ENCODE results near the gene PPP3CA.

The PPP3CA gene

GRCh38 chr4:101086801-101087586 is 260.3 kb downstream of the PPP3CA start:
- DNase-seq, result no peak

- no peak for DNase-seq
Observed at GRCh38 chr4:101083131-101083530, 264.2 kb downstream of the PPP3CA start.

- DNase-seq, result no peak
Observed at GRCh38 chr4:101081695-101082369, 265.5 kb downstream of the PPP3CA start.

- DNase-seq, result no peak
Observed at GRCh38 chr4:101081166-101081565, 266.2 kb downstream of the PPP3CA start.

GRCh38 chr4:101078950-101079349 is 268.4 kb downstream of the PPP3CA start:
- no peak for DNase-seq

- DNase-seq, result no peak
Observed at GRCh38 chr4:101076032-101076431, 271.3 kb downstream of the PPP3CA start.

- no peak for DNase-seq
Observed at GRCh38 chr4:101075536-101075935, 271.8 kb downstream of the PPP3CA start.

- no peak for DNase-seq
Observed at GRCh38 chr4:101074326-101074725, 273.0 kb downstream of the PPP3CA start.

GRCh38 chr4:101071241-101071640 is 276.1 kb downstream of the PPP3CA start:
- no peak for DNase-seq

- no peak for DNase-seq
Observed at GRCh38 chr4:101068115-101068514, 279.2 kb downstream of the PPP3CA start.

- DNase-seq, result no peak
Observed at GRCh38 chr4:101067383-101067782, 279.9 kb downstream of the PPP3CA start.

- no peak for DNase-seq
Observed at GRCh38 chr4:101066626-101067170, 280.6 kb downstream of the PPP3CA start.

GRCh38 chr4:101065935-101066485 is 281.3 kb downstream of the PPP3CA start:
- no peak for DNase-seq

GRCh38 chr4:101065346-101065745 is 282.0 kb downstream of the PPP3CA start:
- no peak for DNase-seq

GRCh38 chr4:101064541-101065180 is 282.7 kb downstream of the PPP3CA start:
- DNase-seq, result no peak

- DNase-seq, result no peak
Observed at GRCh38 chr4:101055392-101055791, 291.9 kb downstream of the PPP3CA start.

GRCh38 chr4:101050837-101051205 is 296.5 kb downstream of the PPP3CA start:
- no peak for DNase-seq

- DNase-seq, result no peak
Observed at GRCh38 chr4:101050088-101050836, 297.1 kb downstream of the PPP3CA start.

GRCh38 chr4:101049549-101050001 is 297.8 kb downstream of the PPP3CA start:
- no peak for DNase-seq

GRCh38 chr4:101044766-101045165 is 302.6 kb downstream of the PPP3CA start:
- no peak for DNase-seq

- no peak for DNase-seq
Observed at GRCh38 chr4:101042847-101043246, 304.5 kb downstream of the PPP3CA start.

GRCh38 chr4:101040776-101041175 is 306.6 kb downstream of the PPP3CA start:
- DNase-seq, result no peak

Data from effector CD4-positive, alpha-beta T cell (primary cell).